Heart left ventricle (tissue), 13 donors: ENCODE results near the gene SRRT.
"Not testable (repeated sequence)": the region's sequence is repeated elsewhere in the genome, so short reads cannot be mapped to it uniquely, and the experiment has no call there.

Source experiments
- CTCF ChIP-seq, 12 donors: fragments of 200-600 bp; sonication (generic) in 4 of 12; IDR thresholded peaks; one replicate each; pipeline versions ENCODE4 v1.5.0 to v1.8.0; 2018 to 2022; ENCODE audit warnings: antibody characterized with exemption in 12 of 12, mild to moderate bottlenecking in 5 of 12
- POLR2A ChIP-seq, 2 donors: fragments of 450-650 bp; IDR thresholded peaks; one replicate each; pipeline ENCODE4 v1.6.1; 2017; ENCODE audit warnings: antibody characterized with exemption in 2 of 2, mild to moderate bottlenecking in 2 of 2, moderate library complexity in 2 of 2
- donor health status: ischemic (EF 13 %, LVEDD 7.1; RV severe dilation, severe dysfunction).
- donor health status: DM: no; HTN: yes; CAD: no.
- donor health status: DM: no; HTN: no; CAD: no.
- donor health status: ischemic (EF 25% LVEDD 6.9; RV normal size, moderate dysfunction).
- donor health status: ischemic (EF 25% LVEDD 5.7; RV mildly dilated, moderate dysfunction).
- donor health status: ischemic (EF 35%, LVEDD 5.7; RV mildly dilated, moderate dysfunction).
- donor health status: nonischemic (EF 11% LVEDD 7.7; RV severe dilation, severe dysfunction).
- donor health status: DM: yes; HTN: yes; CAD: no.
- donor health status: PGD.
- donor health status: ischemic (EF 29% LVEDD 5.4; RV normal size, mild dysfunction).
- donor health status: nonischemic (EF 23%, LVEDD 6.1; RV moderate dilation, normal function).

GRCh38 chr7:100919779-100920437 lies 45.0 kb downstream of the SRRT start:
- TF ChIP-seq CTCF, POLR2A (IDR thresholded peaks at IDR 0.05): not testable (repeated sequence)
